Measurements from ENCODE around the gene TMED3. TPM values are rescaled to one million over a fixed set of nuclear protein-coding genes. Genes with fewer than 3 reads are reported as not detected.

The TMED3 gene
- total and polyA plus RNA-seq, 9 of the 15 experiments (the other 6 are each of a cell fraction or from before 2014, with no cell fraction given): 6.1 to 89.6 (median 51.4) TPM

- TF ChIP-seq GTF3C2 (IDR thresholded peaks at IDR 0.05; ENCODE audit: borderline replicate concordance, extremely low read depth, insufficient read length): no peak
- TF ChIP-seq TEAD2 (tag; IDR thresholded peaks at IDR 0.05): no peak
- TF ChIP-seq PATZ1 (CRISPR knock-in tag; IDR thresholded peaks at IDR 0.05; ENCODE audit: borderline replicate concordance): no peak
- no peak for TF ChIP-seq PREB (CRISPR knock-in tag; IDR thresholded peaks at IDR 0.05)
- TF ChIP-seq, protein P1, sequence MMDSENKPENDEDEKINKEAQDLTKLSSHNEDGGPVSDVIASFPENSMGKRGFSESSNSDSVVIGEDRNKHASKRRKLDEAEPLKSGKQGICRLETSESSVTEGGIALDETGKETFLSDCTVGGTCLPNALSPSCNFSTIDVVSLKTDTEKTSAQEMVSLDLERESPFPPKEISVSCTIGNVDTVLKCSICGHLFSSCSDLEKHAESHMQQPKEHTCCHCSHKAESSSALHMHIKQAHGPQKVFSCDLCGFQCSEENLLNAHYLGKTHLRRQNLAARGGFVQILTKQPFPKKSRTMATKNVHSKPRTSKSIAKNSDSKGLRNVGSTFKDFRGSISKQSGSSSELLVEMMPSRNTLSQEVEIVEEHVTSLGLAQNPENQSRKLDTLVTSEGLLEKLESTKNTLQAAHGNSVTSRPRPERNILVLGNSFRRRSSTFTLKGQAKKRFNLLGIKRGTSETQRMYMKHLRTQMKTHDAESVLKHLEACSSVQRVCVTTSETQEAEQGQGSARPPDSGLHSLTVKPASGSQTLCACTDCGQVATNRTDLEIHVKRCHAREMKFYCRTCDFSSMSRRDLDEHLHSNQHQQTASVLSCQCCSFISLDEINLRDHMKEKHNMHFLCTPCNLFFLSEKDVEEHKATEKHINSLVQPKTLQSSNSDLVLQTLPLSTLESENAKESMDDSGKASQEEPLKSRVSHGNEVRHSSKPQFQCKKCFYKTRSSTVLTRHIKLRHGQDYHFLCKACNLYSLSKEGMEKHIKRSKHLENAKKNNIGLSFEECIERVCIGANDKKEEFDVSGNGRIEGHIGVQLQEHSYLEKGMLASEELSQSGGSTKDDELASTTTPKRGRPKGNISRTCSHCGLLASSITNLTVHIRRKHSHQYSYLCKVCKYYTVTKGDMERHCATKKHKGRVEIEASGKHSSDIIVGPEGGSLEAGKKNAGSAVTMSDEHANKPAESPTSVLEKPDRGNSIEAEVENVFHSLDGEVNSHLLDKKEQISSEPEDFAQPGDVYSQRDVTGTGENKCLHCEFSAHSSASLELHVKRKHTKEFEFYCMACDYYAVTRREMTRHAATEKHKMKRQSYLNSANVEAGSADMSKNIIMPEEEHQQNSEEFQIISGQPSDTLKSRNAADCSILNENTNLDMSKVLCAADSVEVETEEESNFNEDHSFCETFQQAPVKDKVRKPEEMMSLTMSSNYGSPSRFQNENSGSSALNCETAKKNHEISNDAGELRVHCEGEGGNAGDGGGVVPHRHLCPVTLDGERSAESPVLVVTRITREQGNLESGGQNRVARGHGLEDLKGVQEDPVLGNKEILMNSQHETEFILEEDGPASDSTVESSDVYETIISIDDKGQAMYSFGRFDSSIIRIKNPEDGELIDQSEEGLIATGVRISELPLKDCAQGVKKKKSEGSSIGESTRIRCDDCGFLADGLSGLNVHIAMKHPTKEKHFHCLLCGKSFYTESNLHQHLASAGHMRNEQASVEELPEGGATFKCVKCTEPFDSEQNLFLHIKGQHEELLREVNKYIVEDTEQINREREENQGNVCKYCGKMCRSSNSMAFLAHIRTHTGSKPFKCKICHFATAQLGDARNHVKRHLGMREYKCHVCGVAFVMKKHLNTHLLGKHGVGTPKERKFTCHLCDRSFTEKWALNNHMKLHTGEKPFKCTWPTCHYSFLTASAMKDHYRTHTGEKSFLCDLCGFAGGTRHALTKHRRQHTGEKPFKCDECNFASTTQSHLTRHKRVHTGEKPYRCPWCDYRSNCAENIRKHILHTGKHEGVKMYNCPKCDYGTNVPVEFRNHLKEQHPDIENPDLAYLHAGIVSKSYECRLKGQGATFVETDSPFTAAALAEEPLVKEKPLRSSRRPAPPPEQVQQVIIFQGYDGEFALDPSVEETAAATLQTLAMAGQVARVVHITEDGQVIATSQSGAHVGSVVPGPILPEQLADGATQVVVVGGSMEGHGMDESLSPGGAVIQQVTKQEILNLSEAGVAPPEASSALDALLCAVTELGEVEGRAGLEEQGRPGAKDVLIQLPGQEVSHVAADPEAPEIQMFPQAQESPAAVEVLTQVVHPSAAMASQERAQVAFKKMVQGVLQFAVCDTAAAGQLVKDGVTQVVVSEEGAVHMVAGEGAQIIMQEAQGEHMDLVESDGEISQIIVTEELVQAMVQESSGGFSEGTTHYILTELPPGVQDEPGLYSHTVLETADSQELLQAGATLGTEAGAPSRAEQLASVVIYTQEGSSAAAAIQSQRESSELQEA (IDR thresholded peaks at IDR 0.05; ENCODE audit: low read depth): no peak
- no peak for TF ChIP-seq RBM14 (IDR thresholded peaks at IDR 0.05; ENCODE audit: borderline replicate concordance, insufficient read depth, low read depth, low read length)
- TF ChIP-seq TRIM25 (IDR thresholded peaks at IDR 0.05; ENCODE audit: borderline replicate concordance): no peak
Measured at GRCh38 chr15:79310985-79311900, at the start of gene TMED3 (continued).
